GM10266 (cell line): ENCODE data around the gene BTBD17.
A peak's percentile ranks its signal among the peaks of the same experiment; 100 is the strongest.
"Not testable (repeated sequence)": the region's sequence is repeated elsewhere in the genome, so short reads cannot be mapped to it uniquely, and the experiment has no call there.

ENCODE experiments used
- DNase-seq: peaks from one replicate; pipeline ENCODE4 v3.0.0; 2012; ENCODE audit errors: extremely low spot score
- CTCF ChIP-seq: IDR thresholded peaks from 2 replicates; pipeline ENCODE4 v1.5.1; 2012; ENCODE audit warnings: mild to moderate bottlenecking, low read depth; ENCODE audit not compliant: control insufficient read depth, insufficient read depth; ENCODE audit errors: missing control alignments

Gene BTBD17, protein sequence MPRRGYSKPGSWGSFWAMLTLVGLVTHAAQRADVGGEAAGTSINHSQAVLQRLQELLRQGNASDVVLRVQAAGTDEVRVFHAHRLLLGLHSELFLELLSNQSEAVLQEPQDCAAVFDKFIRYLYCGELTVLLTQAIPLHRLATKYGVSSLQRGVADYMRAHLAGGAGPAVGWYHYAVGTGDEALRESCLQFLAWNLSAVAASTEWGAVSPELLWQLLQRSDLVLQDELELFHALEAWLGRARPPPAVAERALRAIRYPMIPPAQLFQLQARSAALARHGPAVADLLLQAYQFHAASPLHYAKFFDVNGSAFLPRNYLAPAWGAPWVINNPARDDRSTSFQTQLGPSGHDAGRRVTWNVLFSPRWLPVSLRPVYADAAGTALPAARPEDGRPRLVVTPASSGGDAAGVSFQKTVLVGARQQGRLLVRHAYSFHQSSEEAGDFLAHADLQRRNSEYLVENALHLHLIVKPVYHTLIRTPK

DNA sequence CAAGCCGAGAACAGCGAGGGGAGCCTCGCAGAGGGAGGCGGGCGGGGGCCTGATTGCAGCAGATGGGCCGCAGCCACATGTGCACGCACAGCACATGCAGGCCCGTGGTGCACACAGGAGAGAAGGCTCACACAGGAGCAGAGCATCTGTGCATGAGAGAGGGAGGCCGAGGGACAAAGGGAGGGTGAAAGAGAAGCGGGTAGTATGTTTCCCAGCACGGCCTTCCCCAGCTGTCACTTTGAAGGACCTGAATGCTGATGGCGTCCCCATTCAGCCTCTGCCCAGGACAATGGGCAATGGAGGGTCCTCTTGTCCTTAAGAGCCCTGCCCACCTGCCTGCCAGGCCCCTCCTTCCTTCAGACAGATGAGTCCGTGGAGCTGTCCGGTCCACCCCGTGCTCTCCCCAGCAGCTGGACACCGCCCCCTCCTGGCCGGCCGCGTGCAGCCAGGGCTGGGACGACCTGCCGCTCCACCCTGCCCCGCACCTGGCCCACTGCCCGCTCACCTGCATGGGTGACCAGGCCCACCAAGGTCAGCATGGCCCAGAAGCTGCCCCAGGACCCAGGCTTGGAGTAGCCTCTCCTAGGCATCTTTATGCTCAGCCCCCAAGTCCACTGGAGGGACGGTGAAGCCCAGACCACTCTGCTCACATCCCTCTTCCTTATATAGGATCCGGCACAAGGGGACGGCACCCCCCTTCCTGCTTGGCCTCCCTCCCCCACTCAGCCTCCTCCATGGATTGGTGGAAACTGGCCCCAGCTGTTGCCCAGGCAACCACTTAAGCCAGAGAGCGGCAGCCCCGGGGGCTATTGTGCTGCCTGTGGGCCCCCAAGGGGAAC lies at the start of gene BTBD17:
TSS of gene BTBD17 (minus strand) at position 639 of the 839 bp plus-strand sequence. CDS start at position 590, 49 bp downstream.
- peak; percentile 71 for DNase-seq
- TF ChIP-seq CTCF, result peak; percentile 77

DNA sequence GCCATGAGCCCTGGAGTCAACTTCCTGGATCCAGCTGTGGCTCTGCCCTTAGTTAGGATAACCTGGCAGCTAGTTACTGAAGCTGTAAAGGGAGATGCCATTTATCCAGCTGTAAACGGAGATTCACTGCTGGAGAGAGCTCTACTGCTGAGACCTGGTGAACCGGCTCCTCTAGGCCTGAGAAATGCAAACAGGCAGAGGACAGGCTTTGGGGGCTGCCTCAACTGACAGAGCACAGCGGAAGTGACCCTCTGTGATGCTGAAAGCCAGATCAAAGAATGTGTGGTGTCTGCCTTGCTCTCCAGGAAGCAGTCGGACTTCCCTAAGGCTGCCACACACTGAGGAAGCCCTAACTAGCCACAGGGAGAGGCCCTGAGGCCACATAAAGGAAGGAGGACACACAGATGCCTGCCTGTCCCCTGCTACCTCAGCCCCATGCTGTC lies 48.4 kb upstream of the BTBD17 start:
- no peak for DNase-seq
- no peak for TF ChIP-seq CTCF

DNA sequence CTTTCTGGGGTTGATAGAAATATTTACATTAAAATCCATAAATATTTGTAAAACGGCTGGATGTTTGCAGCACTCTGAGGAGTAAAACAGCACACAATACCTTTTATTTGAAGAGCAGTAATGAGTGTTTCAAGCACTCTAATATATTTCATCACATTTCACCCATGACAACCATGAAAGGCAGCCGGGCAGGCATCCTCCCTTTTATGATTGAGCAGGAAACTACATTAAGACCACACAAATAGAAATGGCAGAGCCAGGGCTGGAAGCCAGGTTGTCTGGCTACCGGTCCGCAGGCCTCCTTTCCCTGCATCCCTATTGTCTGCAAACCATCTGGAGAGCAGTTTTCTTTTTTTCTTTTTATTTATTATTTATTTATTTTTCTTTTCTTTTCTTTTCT lies 47.1 kb upstream of the BTBD17 start:
- TF ChIP-seq CTCF, result no peak
- DNase-seq, result no peak

DNA sequence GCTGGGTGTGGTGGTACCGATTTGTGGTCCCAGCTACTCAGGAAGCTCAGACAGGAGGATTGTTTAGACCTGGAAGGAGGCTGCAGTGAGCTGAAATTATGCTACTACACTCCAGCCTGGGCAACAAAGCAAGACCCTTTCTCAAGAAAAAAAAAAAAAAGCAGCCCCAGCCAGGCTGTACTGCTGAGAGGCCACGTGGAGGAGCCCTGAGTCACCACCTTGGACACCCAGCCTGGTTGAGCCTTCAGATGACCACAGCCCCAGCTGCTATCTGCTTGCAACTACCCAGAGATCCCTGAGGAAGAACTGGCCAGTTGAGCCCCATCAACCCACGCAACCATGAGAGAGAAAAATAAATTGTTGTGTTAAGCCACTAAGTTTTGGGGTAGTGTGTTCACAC lies 46.6 kb upstream of the BTBD17 start:
- no peak for DNase-seq
- TF ChIP-seq CTCF, result peak; percentile 45

DNA sequence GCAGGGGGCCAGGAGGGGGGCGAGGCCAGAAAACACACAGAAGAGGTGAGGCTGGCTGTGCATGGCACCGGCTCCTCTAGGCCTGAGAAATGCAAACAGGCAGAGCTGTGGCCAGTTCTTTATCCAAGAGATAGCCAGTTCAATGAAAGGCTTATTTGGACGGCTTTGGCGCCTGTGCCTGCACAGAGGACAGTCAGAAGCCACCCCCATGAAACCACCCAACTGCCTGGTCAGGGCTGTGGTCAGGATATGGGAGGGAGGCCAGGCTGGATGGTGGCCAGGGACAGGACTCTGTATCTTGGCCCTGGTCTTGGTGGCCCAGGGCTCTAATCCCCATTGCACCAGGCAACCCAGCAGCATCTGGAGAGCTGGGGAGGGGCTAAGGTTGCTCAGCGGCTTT lies 45.7 kb upstream of the BTBD17 start:
- DNase-seq, result no peak
- no peak for TF ChIP-seq CTCF

GRCh38 chr17:74405311-74405710 lies 43.6 kb upstream of the BTBD17 start:
- DNase-seq, result not testable (repeated sequence)

GRCh38 chr17:74404789-74405188 lies 43.1 kb upstream of the BTBD17 start:
- DNase-seq, result no peak
- TF ChIP-seq CTCF, result no peak
